Naive B cell (primary cell): ENCODE measurements around the gene HBG1. TPM values are rescaled to one million over a fixed set of nuclear protein-coding genes. Genes with fewer than 3 reads are reported as not detected.
"Not testable (repeated sequence)": the region's sequence is repeated elsewhere in the genome, so short reads cannot be mapped to it uniquely, and the experiment has no call there.

Experiments
- ATAC-seq, 2 donors: fragments of 150-1000 bp; cut with Tn5 transposase; 2 replicates each; pipeline ENCODE4 v1.10.0; 2021; ENCODE audit warnings: low read depth in 2 of 2, mild to moderate bottlenecking in 2 of 2, moderate library complexity in 2 of 2
- DNase-seq: peaks from one replicate; pipeline ENCODE4 v3.0.0; 2022
- H3K27ac Mint-ChIP-seq, 6 donors: one replicate each; pipeline ENCODE4 v1.8.0; 2020 to 2022; ENCODE audit warnings: mild to moderate bottlenecking in 6 of 6, mixed read lengths in 6 of 6, moderate library complexity in 5 of 6, inconsistent platforms in 2 of 6
- H3K27me3 Mint-ChIP-seq, 3 donors: one replicate each; pipeline ENCODE4 v1.8.0; 2021 to 2022; ENCODE audit warnings: mixed read lengths in 3 of 3, mild to moderate bottlenecking in 1 of 3
- H3K36me3 Mint-ChIP-seq, 2 donors: one replicate each; pipeline ENCODE4 v1.8.0; 2020 to 2022; ENCODE audit warnings: mixed read lengths in 2 of 2, inconsistent platforms in 1 of 2, mild to moderate bottlenecking in 1 of 2
- H3K4me1 Mint-ChIP-seq, 3 donors: one replicate each; pipeline ENCODE4 v1.8.0; 2020 to 2022; ENCODE audit warnings: mixed read lengths in 3 of 3, inconsistent platforms in 1 of 3, mild to moderate bottlenecking in 1 of 3, moderate library complexity in 1 of 3
- H3K4me3 Mint-ChIP-seq, 8 donors: one replicate each; pipeline ENCODE4 v1.8.0; 2020 to 2022; ENCODE audit warnings: mild to moderate bottlenecking in 8 of 8, mixed read lengths in 8 of 8, moderate library complexity in 8 of 8, inconsistent platforms in 2 of 8
- H3K9me3 Mint-ChIP-seq, 7 donors: one replicate each; pipeline ENCODE4 v1.8.0; 2020 to 2022; ENCODE audit warnings: mixed read lengths in 7 of 7, mild to moderate bottlenecking in 5 of 7, inconsistent platforms in 2 of 7, moderate library complexity in 1 of 7
- polyA plus RNA-seq, 6 donors: library from polyadenylated mRNA; unstranded; fragments of 300-500 nt; fragmentation: Illumina TruSeq; gene quantifications; one replicate each; pipeline ENCODE4 v1.2.3, GENCODE V29; 2021; ENCODE audit warnings: low read depth in 6 of 6

HBG1 gene
- polyA plus RNA-seq, 6 donors from 2014 or later, result 0.53 TPM; not detected in 5

DNA sequence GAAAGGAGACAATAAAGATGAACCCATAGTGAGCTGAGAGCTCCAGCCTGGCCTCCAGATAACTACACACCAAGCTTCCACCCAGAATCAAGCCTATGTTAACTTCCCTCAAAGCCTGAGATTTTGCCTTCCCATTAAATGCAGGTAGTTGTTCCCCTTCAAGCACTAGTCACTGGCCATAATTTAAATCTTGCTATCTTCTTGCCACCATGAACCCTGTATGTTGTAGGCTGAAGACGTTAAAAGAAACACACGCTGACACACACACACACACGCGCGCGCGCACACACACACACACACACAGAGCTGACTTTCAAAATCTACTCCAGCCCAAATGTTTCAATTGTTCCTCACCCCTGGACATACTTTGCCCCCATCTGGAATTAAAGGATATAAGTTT lies 1.2 kb downstream of the HBG1 start:
- H3K27ac Mint-ChIP-seq, H3K9me3 Mint-ChIP-seq: not testable (repeated sequence)

DNA sequence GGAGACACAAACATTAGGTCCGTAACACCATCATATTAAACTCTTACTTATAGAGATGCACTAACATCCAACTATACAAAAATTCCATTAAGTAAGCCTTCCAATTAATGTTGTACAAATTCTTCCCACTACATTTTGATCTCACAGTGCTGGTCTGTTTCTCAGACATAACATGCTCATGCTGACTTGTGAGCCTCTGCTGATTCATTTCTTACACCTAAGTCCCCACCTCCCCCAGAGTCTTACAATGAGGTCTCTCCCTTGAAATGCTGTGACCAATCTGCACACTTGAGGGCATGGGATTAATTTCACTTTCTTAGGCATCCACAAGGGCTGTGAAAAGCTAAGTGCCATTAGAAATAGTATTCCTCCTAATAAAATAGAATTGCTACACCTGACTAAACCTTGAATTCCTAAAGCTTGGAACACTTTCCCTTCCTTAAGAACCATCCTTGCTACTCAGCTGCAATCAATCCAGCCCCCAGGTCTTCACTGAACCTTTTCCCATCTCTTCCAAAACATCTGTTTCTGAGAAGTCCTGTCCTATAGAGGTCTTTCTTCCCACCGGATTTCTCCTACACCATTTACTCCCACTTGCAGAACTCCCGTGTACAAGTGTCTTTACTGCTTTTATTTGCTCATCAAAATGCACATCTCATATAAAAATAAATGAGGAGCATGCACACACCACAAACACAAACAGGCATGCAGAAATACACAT lies 2.0 kb downstream of the HBG1 start:
- no peaks in the 10 kb centered on the region for H3K36me3 Mint-ChIP-seq

More for the DNA sequence above, 1.2 kb downstream of the HBG1 start:
- H3K36me3 Mint-ChIP-seq, H3K4me3 Mint-ChIP-seq, H3K4me1 Mint-ChIP-seq, ATAC-seq, DNase-seq: not testable (repeated sequence)
- H3K27me3 Mint-ChIP-seq, result peaks cover 6 to 27% (median 13%) of the 10 kb centered on the region in 3 donors

DNA sequence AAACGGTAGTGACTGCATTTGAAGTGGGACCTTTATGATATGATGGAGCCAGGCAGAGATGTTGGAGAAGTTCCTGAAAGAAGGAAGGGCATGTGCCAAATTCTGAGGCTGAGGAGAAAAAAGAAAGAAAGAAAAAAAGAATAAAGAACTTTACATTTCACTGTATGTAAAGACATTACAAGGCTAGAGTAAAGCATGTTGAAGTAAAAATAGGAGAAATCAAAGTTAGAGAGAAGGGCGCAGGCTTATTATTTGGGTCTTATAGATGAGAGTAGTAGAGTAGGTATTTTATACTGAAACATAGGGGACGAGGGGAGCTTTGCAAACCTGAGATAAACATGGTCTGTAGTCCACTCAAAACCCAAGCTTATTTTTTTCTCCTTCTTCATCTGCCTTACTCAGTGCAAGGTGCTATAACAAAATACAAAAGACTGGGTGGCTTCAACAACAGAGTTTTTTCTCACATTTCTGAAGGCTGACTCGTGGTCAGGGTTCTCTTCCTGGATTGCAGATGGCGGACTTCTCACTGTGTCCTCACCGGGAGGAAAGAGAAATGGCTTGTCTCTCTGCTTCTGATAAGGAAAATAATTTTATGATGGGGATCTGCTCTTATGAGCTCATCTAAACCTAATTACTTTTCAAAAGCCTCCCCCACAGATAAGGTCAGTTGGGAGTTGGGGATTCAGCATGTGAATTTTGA lies 2.7 kb downstream of the HBG1 start:
- Mint-ChIP-seq H3K27ac (no peak overlapping the region), H3K36me3 (no peaks in the 10 kb centered on the region), H3K9me3 (no peaks in the 10 kb centered on the region), H3K27me3 (peaks cover 6 to 25% (median 7%) of the 10 kb centered on the region in 3 donors), H3K4me1 (no peaks in the 10 kb centered on the region), H3K4me3 (no peak overlapping the region)
- DNase-seq (no peak), ATAC-seq (no peak)

More for the DNA sequence above, 2.0 kb downstream of the HBG1 start:
- Mint-ChIP-seq H3K27ac (no peak overlapping the region), H3K4me1 (no peaks in the 10 kb centered on the region), H3K9me3 (no peaks in the 10 kb centered on the region), H3K27me3 (peaks cover 6 to 25% (median 9%) of the 10 kb centered on the region in 3 donors), H3K4me3 (no peak overlapping the region)
- no peak for ATAC-seq
- DNase-seq, result no peak

DNA sequence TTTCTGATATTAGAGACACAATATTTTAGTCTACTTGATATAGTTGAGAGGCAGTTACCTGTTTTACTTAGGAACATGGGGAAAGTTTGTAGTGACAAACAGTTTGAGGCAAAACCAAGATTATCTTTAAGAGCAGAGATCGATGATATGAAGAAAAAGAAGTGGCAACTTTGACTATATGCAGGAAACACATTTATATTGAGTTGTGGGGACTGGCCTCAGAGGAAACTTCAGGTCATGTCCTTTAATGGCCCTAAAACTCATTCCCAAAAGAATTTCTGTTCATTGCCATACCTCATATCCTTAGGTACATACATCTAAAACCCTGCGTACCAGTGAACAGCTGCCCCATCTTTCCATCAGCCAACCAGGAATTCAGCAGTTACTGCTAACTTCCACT lies 4.5 kb downstream of the HBG1 start:
- no peak for ATAC-seq
- Mint-ChIP-seq H3K27ac (no peak overlapping the region), H3K9me3 (no peaks in the 10 kb centered on the region), H3K36me3 (no peaks in the 10 kb centered on the region), H3K27me3 (peaks cover 6 to 19% (median 7%) of the 10 kb centered on the region in 3 donors), H3K4me3 (no peak overlapping the region), H3K4me1 (no peaks in the 10 kb centered on the region)
- DNase-seq, result no peak

DNA sequence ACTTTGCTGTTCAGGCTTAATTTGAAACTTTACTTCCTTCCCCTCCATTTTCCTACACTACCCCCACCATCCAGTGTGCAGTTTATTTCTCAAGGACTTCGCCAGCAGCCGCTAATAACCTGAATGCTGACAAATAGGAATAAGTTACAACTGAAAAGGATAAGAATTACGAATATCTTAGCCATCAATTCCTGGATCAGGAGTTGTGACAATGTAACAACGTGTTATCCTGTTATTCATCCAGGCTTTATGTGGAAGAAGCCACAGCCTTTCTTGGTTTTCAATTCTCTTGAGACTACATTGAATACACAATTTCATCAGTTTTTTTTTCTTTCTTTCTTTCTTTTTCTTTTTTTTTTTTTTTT lies 5.9 kb downstream of the HBG1 start:
- Mint-ChIP-seq H3K4me3 (no peak overlapping the region), H3K27ac (no peak overlapping the region), H3K4me1 (no peaks in the 10 kb centered on the region), H3K9me3 (no peaks in the 10 kb centered on the region), H3K36me3 (no peaks in the 10 kb centered on the region), H3K27me3 (peaks cover 6 to 17% (median 7%) of the 10 kb centered on the region in 3 donors)
- ATAC-seq (no peak), DNase-seq (no peak)

DNA sequence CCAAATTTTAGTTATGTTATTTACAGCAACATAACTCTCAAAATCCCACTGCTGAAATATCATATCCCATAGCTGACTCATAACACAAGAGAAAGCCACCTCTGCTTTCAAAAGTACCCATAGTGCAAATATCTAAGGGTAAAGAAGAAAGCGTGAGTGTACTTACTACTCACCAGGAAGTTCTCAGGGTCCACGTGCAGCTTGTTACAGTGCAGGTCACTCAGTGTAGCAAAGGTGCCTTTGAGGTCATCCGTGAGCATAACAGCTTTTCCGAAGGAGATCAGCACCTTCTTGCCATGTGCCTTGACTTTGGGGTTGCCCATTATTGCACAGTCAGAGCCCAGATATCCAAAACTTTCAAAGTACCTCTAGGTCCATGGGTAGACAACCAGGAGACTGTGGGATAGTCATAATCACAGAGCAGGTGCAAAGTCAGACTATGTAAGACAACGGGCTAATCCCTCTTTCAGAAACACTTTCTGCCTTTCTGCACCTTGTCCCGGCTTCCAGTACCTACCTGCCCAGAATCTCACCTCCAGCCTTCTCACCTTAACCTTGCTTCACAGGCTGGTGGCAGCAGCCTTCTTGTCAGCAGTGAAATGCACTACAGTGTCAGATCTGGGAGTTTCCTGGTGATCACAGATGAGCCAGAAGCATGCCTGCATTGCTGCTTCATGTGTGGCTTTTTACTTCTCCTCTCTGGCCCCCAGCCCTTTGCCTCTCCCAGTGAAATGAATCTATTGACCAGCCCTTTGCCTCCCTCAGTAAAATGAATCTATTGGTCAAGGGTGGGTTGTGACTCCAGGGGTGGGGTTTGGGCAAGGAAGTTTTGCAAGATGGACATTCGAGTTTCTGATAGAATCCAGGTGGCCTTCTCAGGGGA lies 6.5 kb downstream of the HBG1 start:
- Mint-ChIP-seq H3K4me1 (no peaks in the 10 kb centered on the region), H3K27ac (no peak overlapping the region), H3K27me3 (peaks cover 6 to 17% (median 7%) of the 10 kb centered on the region in 3 donors), H3K36me3 (no peaks in the 10 kb centered on the region), H3K9me3 (no peaks in the 10 kb centered on the region), H3K4me3 (no peak overlapping the region)
- no peak for DNase-seq
- ATAC-seq, result no peak

DNA sequence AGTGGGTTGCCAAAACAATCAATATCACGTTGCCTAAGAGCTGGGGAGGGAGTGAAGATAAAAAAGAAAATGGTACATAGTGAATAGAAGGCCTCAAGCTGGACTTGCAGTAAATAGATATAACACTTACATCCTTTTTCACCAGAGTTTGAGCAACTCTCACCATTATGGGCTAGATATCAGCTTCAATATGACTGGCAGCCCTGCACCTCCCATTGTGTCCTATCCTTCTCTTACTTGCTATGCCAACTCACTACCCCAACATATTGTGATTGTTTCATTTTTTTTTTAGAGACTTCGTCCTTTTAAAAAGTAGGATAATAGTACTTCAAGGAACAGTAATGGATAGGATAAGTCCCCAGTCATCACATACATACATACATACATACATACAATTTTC lies 7.4 kb downstream of the HBG1 start:
- H3K27me3 Mint-ChIP-seq, result peaks cover 7 to 12% (median 11%) of the 10 kb centered on the region in 3 donors
- no peak overlapping the region for H3K4me3 Mint-ChIP-seq
- H3K36me3 Mint-ChIP-seq, result no peaks in the 10 kb centered on the region
- ATAC-seq (no peak), DNase-seq (no peak)
- H3K4me1 Mint-ChIP-seq, result no peaks in the 10 kb centered on the region
- no peaks in the 10 kb centered on the region for H3K9me3 Mint-ChIP-seq
- no peak overlapping the region for H3K27ac Mint-ChIP-seq

DNA sequence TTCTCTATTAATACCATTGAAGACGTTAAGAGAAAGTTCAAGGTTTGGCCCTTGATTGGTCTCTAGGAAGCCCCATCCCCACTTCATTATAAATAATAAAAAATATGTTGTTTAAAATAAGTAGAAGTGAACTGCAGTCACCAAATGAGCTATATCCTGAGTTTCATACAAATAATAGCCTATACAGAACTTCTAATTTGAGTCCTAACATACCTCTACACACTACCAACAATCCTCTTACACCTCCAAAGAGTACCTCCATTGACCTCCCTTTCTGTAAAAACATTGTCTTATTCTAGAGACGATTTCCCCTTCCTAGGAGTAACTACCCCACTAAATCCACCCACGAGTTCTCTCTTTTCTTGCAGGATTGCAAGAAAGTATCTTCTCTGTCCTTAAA lies 8.2 kb downstream of the HBG1 start:
- no peak for DNase-seq
- Mint-ChIP-seq H3K4me3 (no peak overlapping the region), H3K9me3 (no peaks in the 10 kb centered on the region), H3K27ac (no peak overlapping the region), H3K27me3 (peaks cover 1 to 12% (median 11%) of the 10 kb centered on the region in 3 donors), H3K36me3 (no peaks in the 10 kb centered on the region), H3K4me1 (no peaks in the 10 kb centered on the region)
- ATAC-seq, result no peak

DNA sequence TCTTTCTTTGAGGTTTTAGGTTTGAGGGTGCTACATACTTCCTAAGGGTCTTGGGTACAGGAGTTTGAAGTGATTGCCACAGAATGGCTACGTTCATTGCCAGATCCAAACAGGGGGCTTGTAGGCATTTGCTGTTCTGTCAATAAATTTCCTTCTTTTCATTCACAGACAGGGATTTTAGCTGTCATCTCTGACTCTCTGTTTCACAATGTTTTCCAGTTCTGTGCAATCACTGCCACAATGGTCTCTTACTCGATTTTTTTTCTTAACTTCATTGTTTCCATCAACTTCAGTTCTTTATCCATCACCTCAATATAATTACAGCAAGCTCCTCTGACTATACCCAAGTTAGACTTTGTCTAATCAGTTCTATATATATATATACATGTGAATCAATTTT lies 9.2 kb downstream of the HBG1 start:
- no peaks in the 10 kb centered on the region for H3K36me3 Mint-ChIP-seq
- H3K27me3 Mint-ChIP-seq, result peaks cover under 1 to 12% (median 10%) of the 10 kb centered on the region in 3 donors
- H3K9me3 Mint-ChIP-seq, result no peaks in the 10 kb centered on the region
- ATAC-seq (no peak), DNase-seq (no peak)
- H3K4me3 Mint-ChIP-seq, result no peak overlapping the region
- H3K27ac Mint-ChIP-seq, result no peak overlapping the region
- H3K4me1 Mint-ChIP-seq, result no peaks in the 10 kb centered on the region

DNA sequence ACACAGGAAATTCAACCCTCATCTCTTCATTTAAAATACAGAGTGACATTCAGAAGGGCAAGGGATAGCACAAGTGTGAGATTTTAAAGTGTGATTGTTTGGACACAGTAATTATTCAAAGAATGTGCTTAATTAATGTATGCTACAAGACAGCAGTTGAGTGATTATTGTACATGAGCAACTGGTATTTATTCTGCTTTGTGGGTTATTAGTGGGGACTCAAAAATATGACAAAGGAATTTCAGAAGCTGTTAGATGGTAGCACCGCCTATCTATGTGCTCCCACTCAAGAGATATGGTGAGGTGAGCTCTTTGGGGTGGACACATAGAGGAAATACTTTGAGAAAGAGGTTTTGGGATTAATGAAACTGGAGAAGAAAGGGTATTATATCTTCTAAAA lies 9.6 kb downstream of the HBG1 start:
- DNase-seq (no peak), ATAC-seq (no peak)
- H3K4me1 Mint-ChIP-seq, result peaks cover 0 to 1% (median 0%) of the 10 kb centered on the region in 3 donors
- H3K4me3 Mint-ChIP-seq, result no peak overlapping the region
- H3K27ac Mint-ChIP-seq, result no peak overlapping the region
- H3K36me3 Mint-ChIP-seq, result no peaks in the 10 kb centered on the region
- peaks cover 5 to 14% (median 7%) of the 10 kb centered on the region in 3 donors for H3K27me3 Mint-ChIP-seq
- H3K9me3 Mint-ChIP-seq, result no peaks in the 10 kb centered on the region

DNA sequence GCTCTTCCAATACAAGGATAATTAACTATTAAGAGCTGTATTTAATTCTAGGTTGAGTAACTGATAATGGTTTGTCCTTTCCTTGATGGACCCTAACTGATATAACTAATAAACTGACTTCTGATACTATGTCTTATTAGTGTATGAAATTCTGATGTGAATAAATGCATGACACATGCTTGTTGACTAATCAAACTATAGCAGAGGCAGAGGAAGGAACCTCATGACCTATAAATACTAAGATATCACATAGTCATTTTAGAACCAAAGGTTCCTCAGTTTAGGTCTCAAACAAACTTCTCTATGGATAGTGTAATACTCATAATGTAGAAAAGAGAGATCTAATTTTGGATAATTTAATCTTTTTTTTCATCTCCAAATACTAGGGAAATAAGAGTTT lies 10.6 kb downstream of the HBG1 start:
- Mint-ChIP-seq H3K9me3 (no peaks in the 10 kb centered on the region), H3K4me3 (no peak overlapping the region), H3K4me1 (peaks cover 5 to 7% (median 7%) of the 10 kb centered on the region in 3 donors), H3K27ac (no peak overlapping the region), H3K36me3 (no peaks in the 10 kb centered on the region), H3K27me3 (peaks cover 4 to 16% (median 5%) of the 10 kb centered on the region in 3 donors)
- ATAC-seq (no peak), DNase-seq (no peak)

DNA sequence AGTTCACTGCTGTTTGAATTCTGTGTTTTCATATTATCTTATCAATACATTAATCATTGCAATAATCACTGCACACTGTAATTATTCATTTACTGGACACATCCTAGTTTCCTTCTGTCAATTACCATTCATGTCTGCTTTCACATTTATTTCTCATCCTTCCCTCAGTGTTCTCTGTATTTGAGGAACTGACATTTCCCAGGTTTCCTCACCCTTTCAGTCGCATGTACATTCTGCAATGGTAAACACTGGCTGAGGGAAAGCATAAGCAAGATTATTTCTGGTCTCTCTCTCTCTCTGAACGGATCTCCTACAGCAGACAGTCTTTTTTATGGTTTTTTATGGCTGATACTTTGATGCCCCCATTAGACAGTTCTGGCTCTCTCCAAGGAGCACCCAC lies 11.2 kb downstream of the HBG1 start:
- Mint-ChIP-seq H3K4me3 (no peak overlapping the region), H3K4me1 (peaks cover 5 to 8% (median 8%) of the 10 kb centered on the region in 3 donors), H3K36me3 (no peaks in the 10 kb centered on the region), H3K9me3 (no peaks in the 10 kb centered on the region), H3K27me3 (peaks cover 2 to 16% (median 5%) of the 10 kb centered on the region in 3 donors), H3K27ac (no peak overlapping the region)
- ATAC-seq (no peak), DNase-seq (no peak)

DNA sequence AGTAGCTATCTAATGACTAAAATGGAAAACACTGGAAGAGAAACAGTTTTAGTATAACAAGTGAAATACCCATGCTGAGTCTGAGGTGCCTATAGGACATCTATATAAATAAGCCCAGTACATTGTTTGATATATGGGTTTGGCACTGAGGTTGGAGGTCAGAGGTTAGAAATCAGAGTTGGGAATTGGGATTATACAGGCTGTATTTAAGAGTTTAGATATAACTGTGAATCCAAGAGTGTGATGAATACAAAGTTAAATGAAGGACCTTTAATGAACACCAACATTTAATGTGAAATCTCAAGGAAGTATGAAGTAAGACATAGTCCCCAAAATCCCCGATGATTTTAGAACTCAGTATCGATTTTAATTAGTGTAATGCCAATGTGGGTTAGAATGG lies 12.2 kb downstream of the HBG1 start:
- no peaks in the 10 kb centered on the region for H3K36me3 Mint-ChIP-seq
- DNase-seq, result no peak
- H3K27me3 Mint-ChIP-seq, result peaks cover 0 to 16% (median 5%) of the 10 kb centered on the region in 3 donors
- H3K4me3 Mint-ChIP-seq, result no peak overlapping the region
- ATAC-seq, result no peak
- H3K27ac Mint-ChIP-seq, result no peak overlapping the region
- H3K4me1 Mint-ChIP-seq, result peaks cover 5 to 8% (median 8%) of the 10 kb centered on the region in 3 donors
- no peaks in the 10 kb centered on the region for H3K9me3 Mint-ChIP-seq
